LNCaP clone FGC (cell line): ENCODE results near the gene POTEB.
"Not testable (repeated sequence)": the region's sequence is repeated elsewhere in the genome, so short reads cannot be mapped to it uniquely, and the experiment has no call there.

ENCODE experiments used
- DNase-seq: peaks from one replicate; pipeline ENCODE4 v3.0.0-alpha.2; 2011; ENCODE audit warnings: low read depth
- H3K4me3 ChIP-seq: 2 replicates; pipeline ENCODE4 v1.5.1; 2011; ENCODE audit warnings: mild to moderate bottlenecking, low read depth, low read length, control low read depth

POTEB gene

DNA sequence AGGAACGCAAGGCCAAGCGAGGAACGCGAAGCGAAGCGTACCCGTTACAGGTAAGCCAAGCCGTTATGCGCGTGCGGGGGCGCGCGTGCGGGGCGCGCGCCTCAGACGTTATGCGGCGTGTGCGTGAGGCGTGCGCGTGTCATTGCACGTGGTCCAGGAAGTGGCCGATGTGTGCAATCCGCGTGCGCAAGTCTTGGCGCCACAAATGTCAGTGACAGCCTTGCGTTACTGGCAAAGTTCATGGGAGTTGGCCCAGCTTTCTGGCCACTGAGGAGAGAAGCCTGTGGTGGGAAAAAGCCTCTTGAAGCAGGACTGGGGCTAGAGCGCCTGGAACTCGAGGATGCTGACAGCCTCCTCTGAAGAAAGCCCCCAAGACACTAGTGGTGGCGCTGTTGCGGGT lies at the start of gene POTEB:
Gene POTEB (minus strand): TSS at position 101 of the 400 bp plus-strand sequence. CDS start 489 bp downstream, outside the sequence.
- H3K4me3 ChIP-seq, DNase-seq: not testable (repeated sequence)

- not testable (repeated sequence) for DNase-seq, H3K4me3 ChIP-seq
Measured at GRCh38 chr15:21890955-21891354, 13.4 kb upstream of the POTEB start.

- H3K4me3 ChIP-seq, DNase-seq: not testable (repeated sequence)
Measured at GRCh38 chr15:21889542-21889941, 12.0 kb upstream of the POTEB start.

DNA sequence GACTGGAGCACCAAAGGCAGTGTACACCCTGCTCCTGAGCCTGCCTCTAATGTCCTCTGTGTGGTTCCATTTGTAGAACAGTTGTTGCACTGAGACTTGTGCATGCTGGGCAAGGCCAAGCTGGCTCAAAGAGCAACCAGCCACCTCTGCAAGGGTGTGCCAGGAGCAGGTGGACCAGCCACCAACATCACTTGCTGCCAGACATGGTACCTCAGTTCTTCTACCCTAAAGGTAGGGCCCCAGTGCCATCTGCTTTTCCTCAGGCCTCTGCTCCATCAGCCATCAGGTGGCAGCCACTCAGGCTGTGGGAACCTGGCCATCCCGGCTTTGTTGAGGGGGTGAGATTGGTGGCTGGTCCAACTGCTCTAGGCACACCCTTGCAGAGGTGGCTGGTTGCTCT lies 38.7 kb downstream of the POTEB start:
- H3K4me3 ChIP-seq, DNase-seq: not testable (repeated sequence)
